ENCODE results near the gene FSTL4. TPM values are rescaled to one million over a fixed set of nuclear protein-coding genes. Genes with fewer than 3 reads are reported as not detected.
"Not testable (repeated sequence)": the region's sequence is repeated elsewhere in the genome, so short reads cannot be mapped to it uniquely, and the experiment has no call there.

FSTL4 gene
- total RNA-seq, 1 experiment from 2014 or later: 0.12 TPM

DNA sequence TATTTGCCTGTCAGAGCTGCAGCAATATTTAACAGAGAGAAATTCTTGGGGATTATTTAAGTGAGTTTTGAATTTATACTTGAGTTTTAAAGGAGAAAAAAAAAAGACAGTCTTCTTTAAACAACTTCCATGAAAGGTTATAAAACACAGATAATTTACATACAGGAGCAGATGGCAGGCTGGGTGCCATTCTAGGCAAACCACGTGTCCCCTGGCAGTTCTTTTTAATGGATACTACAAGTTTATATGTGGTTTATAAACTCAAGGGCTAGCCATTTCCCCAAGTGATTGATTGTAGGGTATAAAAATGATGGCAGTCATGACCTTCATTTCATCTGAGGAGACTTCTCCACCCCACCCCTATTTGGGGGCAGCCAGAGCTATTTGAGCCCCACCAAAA, 166.6 kb downstream of the FSTL4 start:
- Mint-ChIP-seq H3K27me3 (ENCODE audit: insufficient read depth, unreplicated experiment) (no peaks in the 10 kb centered on the region), H3K27ac (ENCODE audit: low read depth, unreplicated experiment) (no peak overlapping the region), H3K4me3 (ENCODE audit: unreplicated experiment) (no peak overlapping the region), H3K4me1 (ENCODE audit: insufficient read depth, unreplicated experiment) (no peaks in the 10 kb centered on the region), H3K9me3 (ENCODE audit: unreplicated experiment) (no peaks in the 10 kb centered on the region), H3K36me3 (ENCODE audit: insufficient read depth, unreplicated experiment) (no peaks in the 10 kb centered on the region)
- CTCF ChIA-PET: interaction anchor here (0.6 to 2.5 kb wide), 3 partner anchors 21 to 1192 kb away, joined by 4 to 18 read pairs (median 5); no protein-coding TSS in a partner anchor
- no peak for DNase-seq (ENCODE audit: unreplicated experiment)
- POLR2A ChIA-PET: interaction anchor here (1.2 kb wide), 1 partner anchor 9 kb away, joined by 3 read pairs; no protein-coding TSS in a partner anchor
- intact Hi-C loops (cut with micrococcal nuclease): no loop called here
- TF ChIP-seq, protein P1, sequence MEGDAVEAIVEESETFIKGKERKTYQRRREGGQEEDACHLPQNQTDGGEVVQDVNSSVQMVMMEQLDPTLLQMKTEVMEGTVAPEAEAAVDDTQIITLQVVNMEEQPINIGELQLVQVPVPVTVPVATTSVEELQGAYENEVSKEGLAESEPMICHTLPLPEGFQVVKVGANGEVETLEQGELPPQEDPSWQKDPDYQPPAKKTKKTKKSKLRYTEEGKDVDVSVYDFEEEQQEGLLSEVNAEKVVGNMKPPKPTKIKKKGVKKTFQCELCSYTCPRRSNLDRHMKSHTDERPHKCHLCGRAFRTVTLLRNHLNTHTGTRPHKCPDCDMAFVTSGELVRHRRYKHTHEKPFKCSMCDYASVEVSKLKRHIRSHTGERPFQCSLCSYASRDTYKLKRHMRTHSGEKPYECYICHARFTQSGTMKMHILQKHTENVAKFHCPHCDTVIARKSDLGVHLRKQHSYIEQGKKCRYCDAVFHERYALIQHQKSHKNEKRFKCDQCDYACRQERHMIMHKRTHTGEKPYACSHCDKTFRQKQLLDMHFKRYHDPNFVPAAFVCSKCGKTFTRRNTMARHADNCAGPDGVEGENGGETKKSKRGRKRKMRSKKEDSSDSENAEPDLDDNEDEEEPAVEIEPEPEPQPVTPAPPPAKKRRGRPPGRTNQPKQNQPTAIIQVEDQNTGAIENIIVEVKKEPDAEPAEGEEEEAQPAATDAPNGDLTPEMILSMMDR (IDR thresholded peaks at IDR 0.05; ENCODE audit: unreplicated experiment): no peak
- no TSS peak for BruUV-seq (replicated peaks)

- intact Hi-C loops (cut with micrococcal nuclease); H3K9me3 Mint-ChIP-seq (ENCODE audit: unreplicated experiment); H3K4me3 Mint-ChIP-seq (ENCODE audit: unreplicated experiment); BruUV-seq (replicated peaks); H3K4me1 Mint-ChIP-seq (ENCODE audit: insufficient read depth, unreplicated experiment); H3K27ac Mint-ChIP-seq (ENCODE audit: low read depth, unreplicated experiment); H3K27me3 Mint-ChIP-seq (ENCODE audit: insufficient read depth, unreplicated experiment); DNase-seq (ENCODE audit: unreplicated experiment); H3K36me3 Mint-ChIP-seq (ENCODE audit: insufficient read depth, unreplicated experiment): not testable (repeated sequence)
- CTCF ChIA-PET: interaction anchor here (1.2 to 2.5 kb wide), 3 partner anchors 15 to 21 kb away, joined by 4 to 18 read pairs (median 11); no protein-coding TSS in a partner anchor
- POLR2A ChIA-PET: interaction anchor here (1.2 kb wide), 1 partner anchor 9 kb away, joined by 3 read pairs; no protein-coding TSS in a partner anchor
Observed at GRCh38 chr5:133445204-133445603, 167.1 kb downstream of the FSTL4 start.

GRCh38 chr5:133444711-133445110, 167.6 kb downstream of the FSTL4 start:
- H3K36me3 Mint-ChIP-seq (ENCODE audit: insufficient read depth, unreplicated experiment): no peaks in the 10 kb centered on the region
- intact Hi-C loops (cut with micrococcal nuclease): no loop called here
- TF ChIP-seq, protein P1 (IDR thresholded peaks at IDR 0.05; ENCODE audit: unreplicated experiment): no peak
- no peak overlapping the region for H3K27ac Mint-ChIP-seq (ENCODE audit: low read depth, unreplicated experiment)
- no peaks in the 10 kb centered on the region for H3K9me3 Mint-ChIP-seq (ENCODE audit: unreplicated experiment)
- peaks cover 4% of the 10 kb centered on the region for H3K4me1 Mint-ChIP-seq (ENCODE audit: insufficient read depth, unreplicated experiment)
- BruUV-seq (replicated peaks): no TSS peak
- H3K4me3 Mint-ChIP-seq (ENCODE audit: unreplicated experiment): no peak overlapping the region
- H3K27me3 Mint-ChIP-seq (ENCODE audit: insufficient read depth, unreplicated experiment): no peaks in the 10 kb centered on the region
- DNase-seq (ENCODE audit: unreplicated experiment): no peak
- ChIA-PET CTCF (interaction anchor here (0.7 to 1.4 kb wide), 3 partner anchors 15 to 21 kb away, joined by 3 to 11 read pairs (median 4); no protein-coding TSS in a partner anchor), POLR2A (interaction anchor here (1.2 kb wide), 1 partner anchor 10 kb away, joined by 3 read pairs; no protein-coding TSS in a partner anchor)

DNA sequence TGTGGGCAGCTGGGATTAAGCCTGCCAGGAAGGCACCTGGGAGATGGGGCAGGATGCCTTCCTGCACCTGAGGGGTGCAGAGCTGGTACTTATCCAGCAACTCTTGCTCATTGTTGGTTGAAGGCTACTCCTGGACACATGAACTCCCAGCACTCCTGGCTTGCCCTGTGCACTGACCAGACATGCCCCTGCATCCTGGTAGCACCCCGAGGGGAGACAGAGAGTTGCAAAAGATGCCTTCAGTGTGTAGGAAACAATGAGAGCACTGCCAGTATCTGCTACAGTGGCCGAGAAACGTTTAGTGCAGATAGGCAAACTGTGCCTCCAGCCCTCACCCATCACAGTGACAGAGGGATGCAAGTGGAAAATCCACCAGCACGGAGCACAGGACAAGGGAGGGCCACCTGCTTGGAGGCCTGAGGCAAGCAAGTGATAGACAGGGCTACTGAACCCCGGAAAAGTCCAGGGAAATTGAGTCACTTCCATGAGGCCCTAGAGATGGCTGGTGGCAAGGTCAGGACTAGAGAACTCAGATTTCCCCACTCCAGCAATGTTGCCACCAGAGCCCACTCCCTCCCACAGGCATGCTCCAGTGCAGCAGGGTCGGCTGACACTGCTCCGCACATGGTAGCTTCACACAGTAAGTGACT, 171.1 kb downstream of the FSTL4 start:
- Mint-ChIP-seq H3K4me1 (ENCODE audit: insufficient read depth, unreplicated experiment) (peaks cover 5% of the 10 kb centered on the region), H3K9me3 (ENCODE audit: unreplicated experiment) (no peaks in the 10 kb centered on the region), H3K36me3 (ENCODE audit: insufficient read depth, unreplicated experiment) (no peaks in the 10 kb centered on the region), H3K27ac (ENCODE audit: low read depth, unreplicated experiment) (no peak overlapping the region), H3K27me3 (ENCODE audit: insufficient read depth, unreplicated experiment) (no peaks in the 10 kb centered on the region), H3K4me3 (ENCODE audit: unreplicated experiment) (no peak overlapping the region)
- DNase-seq (ENCODE audit: unreplicated experiment): no peak
- ChIA-PET POLR2A (no interaction called here), CTCF (interaction anchor here (0.6 to 2.7 kb wide), 3 partner anchors 17 to 554 kb away, joined by 3 to 20 read pairs (median 5); no protein-coding TSS in a partner anchor)
- no TSS peak for BruUV-seq (replicated peaks)
- TF ChIP-seq, protein P1 (IDR thresholded peaks at IDR 0.05; ENCODE audit: unreplicated experiment): no peak
- intact Hi-C loops (cut with micrococcal nuclease): no loop called here
